Fibroblast of skin of abdomen (primary cell): ENCODE measurements around the gene KMT5C.

Source experiments
- DNase-seq: peaks from one replicate; pipeline ENCODE4 v3.0.0-alpha.2; 2013

KMT5C gene

GRCh38 chr19:55368701-55369563 is 29.3 kb downstream of the KMT5C start:
- peak; percentile 71 for DNase-seq

- peak; percentile 83 for DNase-seq
Measured at GRCh38 chr19:55369653-55370304, 30.1 kb downstream of the KMT5C start.

- DNase-seq: peak; percentile 82
Measured at GRCh38 chr19:55370305-55370988, 30.8 kb downstream of the KMT5C start, which contains the start of gene IL11. Gene IL11, minus strand, starts transcription at chr19:55370463. Its CDS starts 153 bp downstream, at chr19:55370310.

GRCh38 chr19:55372316-55373081 is 32.8 kb downstream of the KMT5C start:
- peak; percentile 78 for DNase-seq

GRCh38 chr19:55373306-55373992 is 33.8 kb downstream of the KMT5C start:
- DNase-seq: peak; percentile 33

GRCh38 chr19:55373993-55374757 is 34.5 kb downstream of the KMT5C start:
- peak; percentile 44 for DNase-seq

- DNase-seq: no peak
Measured at GRCh38 chr19:55376241-55376933, 36.7 kb downstream of the KMT5C start, which contains the start of gene TMEM190. Gene TMEM190, plus strand, starts transcription at chr19:55376826. Its CDS starts 28 bp downstream, at chr19:55376854.

- DNase-seq: no peak
Measured at GRCh38 chr19:55377356-55378131, 37.9 kb downstream of the KMT5C start.

GRCh38 chr19:55379174-55379573 is 39.5 kb downstream of the KMT5C start:
- no peak for DNase-seq

- DNase-seq: no peak
Measured at GRCh38 chr19:55382013-55382412, 42.3 kb downstream of the KMT5C start.

GRCh38 chr19:55382522-55383054 is 42.9 kb downstream of the KMT5C start:
- DNase-seq: no peak

- DNase-seq: peak; percentile 69
Measured at GRCh38 chr19:55383279-55384130, 43.8 kb downstream of the KMT5C start.

- DNase-seq: no peak
Measured at GRCh38 chr19:55384131-55384919, 44.6 kb downstream of the KMT5C start, which contains the start of gene TMEM238. Gene TMEM238, minus strand, starts transcription at chr19:55384292. Its CDS starts 33 bp downstream, at chr19:55384259.

- DNase-seq: peak; percentile 95
Measured at GRCh38 chr19:55384920-55385723, 45.4 kb downstream of the KMT5C start.

GRCh38 chr19:55385724-55386492 is 46.2 kb downstream of the KMT5C start, which contains the start of gene RPL28:
Gene RPL28, plus strand, starts transcription at chr19:55385932. Its CDS starts 426 bp downstream, at chr19:55386358.
- peak; percentile 98 for DNase-seq
